HL-60 (cell line): ENCODE results near the gene SCUBE2.

Experiments
- CTCF ChIP-seq: IDR thresholded peaks from one replicate; pipeline ENCODE4 v1.5.1; 2011; ENCODE audit warnings: low read length, control low read depth, inconsistent platforms; ENCODE audit not compliant: insufficient read depth
- SPI1 ChIP-seq: IDR thresholded peaks from 2 replicates; pipeline ENCODE4 v1.6.1; 2012; ENCODE audit warnings: low read depth, mild to moderate bottlenecking, borderline replicate concordance

GRCh38 chr11:9136741-9137140 lies 45.3 kb upstream of the SCUBE2 start:
- TF ChIP-seq CTCF (no peak), SPI1 (no peak)
